GM19023 (cell line): ENCODE measurements around the gene TEX29.

Source experiments
- ATAC-seq: cut with Tn5 transposase; IDR thresholded peaks from one replicate; pipeline ENCODE4 v1.9.1; 2021; ENCODE audit warnings: mild to moderate bottlenecking, moderate library complexity; ENCODE audit not compliant: unreplicated experiment

TEX29 gene

DNA sequence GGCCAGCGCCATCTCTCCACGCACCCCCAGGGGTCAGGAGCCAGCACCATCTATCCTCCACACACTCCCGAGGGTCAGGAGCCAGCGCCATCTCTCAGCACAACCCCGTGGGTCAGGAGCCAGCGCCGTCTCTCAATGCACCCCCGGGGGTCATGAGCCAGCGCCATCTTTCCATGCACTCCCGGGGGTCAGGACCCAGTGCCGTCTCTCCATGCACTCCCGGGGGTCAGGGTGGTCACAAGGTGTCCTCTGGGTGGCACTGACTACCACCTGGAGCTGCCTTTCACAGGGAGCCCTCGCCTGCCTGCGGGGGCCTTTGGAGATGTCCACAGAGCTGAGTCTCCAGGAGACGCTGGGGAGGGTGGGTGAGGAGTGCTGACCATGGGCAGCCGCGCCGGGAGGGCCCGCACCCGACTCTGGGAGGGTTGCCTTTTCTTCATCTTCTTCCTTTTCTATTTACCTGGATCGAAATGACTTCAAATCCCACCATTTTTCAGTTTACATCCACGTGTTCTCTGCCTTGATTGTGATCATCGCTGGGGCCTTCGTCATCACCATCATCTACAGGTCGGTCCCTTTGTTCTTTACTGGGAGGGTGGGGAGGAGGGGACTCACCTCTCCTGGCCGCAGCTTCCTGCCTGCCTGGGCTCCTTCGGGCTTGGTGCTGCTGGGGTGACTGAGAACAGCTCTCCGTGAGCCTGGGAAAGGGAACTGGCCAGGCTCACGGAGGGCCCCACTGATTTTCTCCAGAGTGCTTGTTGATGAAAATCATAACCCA lies 19.1 kb downstream of the TEX29 start:
- ATAC-seq = no peak

DNA sequence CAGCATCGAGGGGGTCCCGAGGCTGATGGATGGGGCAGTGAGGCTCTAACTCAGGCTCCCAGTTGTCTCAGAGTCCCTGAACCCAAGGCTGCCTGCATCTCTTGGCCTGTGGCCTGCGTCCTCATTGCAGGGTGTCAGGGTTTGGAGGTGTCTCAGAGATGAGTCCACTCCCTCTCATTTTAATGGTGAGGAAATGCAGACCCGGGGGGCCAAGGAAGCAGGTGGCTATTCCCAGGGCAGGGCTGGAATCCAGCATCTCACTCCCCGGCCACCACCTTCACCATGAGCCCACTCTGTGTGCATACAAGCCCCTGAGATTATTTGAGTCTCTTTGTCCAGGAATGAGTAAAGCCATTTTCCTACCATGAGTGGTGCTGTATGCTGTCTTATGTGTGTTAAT lies 21.4 kb downstream of the TEX29 start:
- no peak for ATAC-seq

DNA sequence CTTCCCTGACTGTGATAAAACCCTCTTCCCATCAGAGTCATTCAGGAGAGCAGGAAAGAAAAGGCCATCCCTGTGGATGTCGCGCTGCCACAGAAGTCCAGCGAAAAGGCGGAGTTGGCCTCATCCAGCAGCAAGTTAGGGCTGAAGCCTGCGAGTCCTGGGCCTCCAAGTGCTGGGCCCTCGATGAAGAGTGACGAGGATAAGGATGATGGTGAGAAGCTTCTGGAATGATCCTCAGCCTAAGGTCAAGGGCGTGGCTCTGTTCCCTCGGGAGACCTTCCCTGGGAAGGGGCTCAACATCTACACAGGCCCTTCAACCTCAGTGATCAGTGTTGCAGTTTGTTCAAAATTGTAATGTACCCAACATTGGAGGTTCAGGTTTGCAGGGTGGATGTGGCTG lies 22.3 kb downstream of the TEX29 start:
- no peak for ATAC-seq

- ATAC-seq = no peak
These were observed 22.9 kb downstream of the TEX29 start for GRCh38 chr13:111343186-111343805.

- ATAC-seq = no peak
These were observed 24.2 kb downstream of the TEX29 start for GRCh38 chr13:111344471-111345191.

DNA sequence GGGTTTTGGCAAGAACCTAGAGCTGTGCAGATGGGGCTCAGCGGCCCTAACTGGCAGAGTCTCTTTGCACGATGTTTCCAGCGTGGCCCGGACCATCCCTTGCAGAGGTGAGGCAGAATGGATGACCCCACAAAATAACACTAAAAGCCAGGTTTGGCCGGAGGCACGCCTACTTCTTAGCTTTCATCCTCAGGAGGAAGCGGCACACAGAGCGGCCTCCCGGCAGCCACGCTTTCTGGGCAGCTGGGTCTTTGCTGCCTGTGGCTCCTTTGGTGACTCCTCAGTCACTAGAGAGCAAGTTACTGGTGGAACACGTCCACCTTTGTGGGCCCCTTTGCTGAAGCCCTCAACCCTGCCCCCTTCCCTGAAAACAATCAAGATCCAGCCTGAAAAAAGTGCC lies 25.2 kb downstream of the TEX29 start:
- ATAC-seq = no peak

- no peak for ATAC-seq
These were observed 25.7 kb downstream of the TEX29 start for GRCh38 chr13:111346101-111346680.

DNA sequence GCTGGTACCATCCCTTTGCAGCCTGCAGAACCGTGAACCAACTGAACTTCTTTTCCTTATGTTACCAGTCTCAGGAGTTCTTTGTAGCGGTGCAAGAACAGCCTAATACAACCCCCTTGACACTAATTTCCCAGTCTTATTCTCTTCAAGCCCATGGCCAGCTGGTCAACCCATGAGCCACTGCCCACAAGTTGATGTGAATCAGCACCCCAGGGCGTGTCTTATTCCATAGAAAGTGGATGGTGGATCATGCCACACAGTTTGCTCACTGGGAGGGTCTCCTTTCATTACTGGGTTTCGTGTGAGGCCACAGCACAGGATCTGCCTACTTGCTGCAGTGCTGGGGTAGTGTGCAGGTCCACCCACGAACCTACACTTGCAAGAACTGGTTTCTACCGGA lies 27.0 kb downstream of the TEX29 start:
- no peak for ATAC-seq

DNA sequence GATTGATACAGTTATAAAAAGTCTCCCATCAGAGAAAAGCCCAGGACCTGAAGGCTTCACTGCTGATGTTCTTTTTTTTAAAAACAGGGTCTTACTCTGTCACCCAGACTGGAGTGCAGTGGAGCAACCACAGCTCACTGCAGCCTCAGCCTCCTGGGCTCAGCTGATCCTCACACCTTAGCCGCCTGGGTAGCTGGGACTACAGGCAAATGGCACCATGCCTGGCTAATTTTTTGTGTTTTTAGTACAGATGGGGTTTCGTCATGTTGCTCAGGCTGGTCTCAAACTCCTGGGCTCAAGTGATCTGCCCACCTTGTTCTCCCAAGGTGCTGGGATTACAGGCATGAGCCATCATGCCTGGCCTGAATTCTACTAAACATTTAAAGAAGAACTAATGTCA lies 33.1 kb downstream of the TEX29 start:
- no peak for ATAC-seq

GRCh38 chr13:111354789-111355188 lies 34.3 kb downstream of the TEX29 start:
- no peak for ATAC-seq

- no peak for ATAC-seq
These were observed 36.4 kb downstream of the TEX29 start for GRCh38 chr13:111356795-111357194.

DNA sequence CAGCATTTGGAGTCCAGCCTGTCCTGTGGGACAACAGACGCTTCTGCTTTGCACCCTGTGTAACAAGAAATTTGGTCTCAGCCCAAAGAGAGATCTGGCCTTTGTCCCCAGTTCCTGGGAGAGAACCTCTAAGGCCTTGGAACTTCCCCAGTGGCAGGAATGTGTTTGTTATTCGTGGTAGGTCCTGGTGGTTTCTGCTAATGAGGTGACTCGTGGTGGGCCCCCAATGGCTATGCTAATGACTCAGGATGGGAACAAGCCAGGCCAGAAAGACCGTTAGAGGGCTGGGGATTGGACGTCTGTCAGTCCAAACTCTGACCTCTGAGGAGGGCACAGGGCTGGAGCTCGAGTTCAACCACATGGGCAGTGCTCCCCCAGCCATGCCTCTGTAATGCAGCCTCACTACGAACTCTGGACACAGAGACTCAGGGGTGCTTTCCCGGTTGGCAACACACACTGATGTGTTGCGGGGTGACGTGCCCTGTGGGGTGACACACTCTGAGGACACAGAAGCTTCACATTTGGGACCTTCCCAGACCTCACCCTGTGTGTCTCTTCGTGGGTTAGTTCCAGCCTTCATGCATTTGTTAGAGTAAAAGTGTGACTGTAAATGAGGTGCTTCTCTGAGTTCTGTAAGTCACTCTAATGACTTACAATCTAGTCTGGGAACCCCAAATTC lies 38.9 kb downstream of the TEX29 start:
- ATAC-seq = no peak

- ATAC-seq = no peak
These were observed 39.5 kb downstream of the TEX29 start for GRCh38 chr13:111359930-111360329.

DNA sequence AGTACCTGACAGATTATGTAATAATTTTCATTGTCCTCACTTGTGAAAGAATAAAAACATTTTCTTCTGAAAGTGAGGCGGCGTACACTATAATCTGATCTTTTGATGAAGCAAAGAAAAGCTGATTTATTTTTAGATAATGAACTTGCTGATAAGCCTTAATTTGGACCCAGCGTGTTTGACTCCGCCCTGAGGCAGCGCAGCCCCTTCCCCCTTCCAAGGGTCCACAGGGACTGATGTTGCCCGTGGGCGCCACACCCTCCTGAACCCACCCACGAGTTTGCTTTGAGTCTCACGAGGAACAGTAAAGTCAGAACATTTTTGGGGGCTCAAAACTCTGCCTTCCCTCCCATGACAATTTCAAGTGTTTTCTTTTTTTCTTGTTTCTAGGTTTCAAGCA lies 40.0 kb downstream of the TEX29 start:
- ATAC-seq = no peak

- no peak for ATAC-seq
These were observed 40.8 kb downstream of the TEX29 start for GRCh38 chr13:111361046-111361872.

- ATAC-seq = no peak
These were observed 41.6 kb downstream of the TEX29 start for GRCh38 chr13:111361873-111362648.

DNA sequence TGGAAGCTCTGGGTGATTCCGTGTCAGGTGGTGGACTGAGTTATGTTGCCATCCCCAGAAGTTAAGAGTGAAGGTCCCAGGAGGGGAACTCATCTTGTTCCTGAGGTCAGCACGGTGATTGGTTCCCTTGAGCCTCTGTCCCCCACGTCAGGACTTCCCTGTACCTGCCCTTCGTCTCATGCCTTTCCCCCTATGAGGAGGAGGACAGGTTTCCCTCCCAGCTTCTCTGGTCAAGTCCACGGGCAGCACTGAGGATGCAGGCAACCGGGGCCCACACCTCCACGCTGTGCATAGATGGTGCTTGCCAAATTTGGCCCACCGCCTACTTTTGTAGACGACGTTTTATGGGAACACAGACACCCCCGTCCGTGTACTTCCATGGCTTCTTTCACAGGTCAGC lies 42.7 kb downstream of the TEX29 start:
- ATAC-seq = no peak

DNA sequence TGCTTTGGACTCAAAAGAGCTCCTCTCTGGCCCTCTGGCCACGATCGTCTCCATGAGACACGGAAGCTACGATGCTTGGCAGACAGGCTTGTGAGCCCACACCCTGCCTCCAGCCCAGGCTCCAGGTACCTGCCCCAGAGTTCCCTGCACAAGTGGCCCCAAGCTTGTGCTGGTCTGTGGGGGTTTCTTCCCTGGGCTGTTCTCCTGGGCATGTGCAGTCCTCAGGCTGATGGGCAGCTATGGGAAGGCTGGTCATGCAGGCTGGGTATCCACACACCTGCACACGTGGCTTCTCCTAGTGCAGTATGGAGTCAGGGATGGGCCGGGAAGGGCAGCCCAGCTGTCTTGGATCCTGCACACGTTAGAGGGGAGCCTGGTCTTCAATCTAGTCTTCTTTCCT lies 43.1 kb downstream of the TEX29 start:
- ATAC-seq = no peak

DNA sequence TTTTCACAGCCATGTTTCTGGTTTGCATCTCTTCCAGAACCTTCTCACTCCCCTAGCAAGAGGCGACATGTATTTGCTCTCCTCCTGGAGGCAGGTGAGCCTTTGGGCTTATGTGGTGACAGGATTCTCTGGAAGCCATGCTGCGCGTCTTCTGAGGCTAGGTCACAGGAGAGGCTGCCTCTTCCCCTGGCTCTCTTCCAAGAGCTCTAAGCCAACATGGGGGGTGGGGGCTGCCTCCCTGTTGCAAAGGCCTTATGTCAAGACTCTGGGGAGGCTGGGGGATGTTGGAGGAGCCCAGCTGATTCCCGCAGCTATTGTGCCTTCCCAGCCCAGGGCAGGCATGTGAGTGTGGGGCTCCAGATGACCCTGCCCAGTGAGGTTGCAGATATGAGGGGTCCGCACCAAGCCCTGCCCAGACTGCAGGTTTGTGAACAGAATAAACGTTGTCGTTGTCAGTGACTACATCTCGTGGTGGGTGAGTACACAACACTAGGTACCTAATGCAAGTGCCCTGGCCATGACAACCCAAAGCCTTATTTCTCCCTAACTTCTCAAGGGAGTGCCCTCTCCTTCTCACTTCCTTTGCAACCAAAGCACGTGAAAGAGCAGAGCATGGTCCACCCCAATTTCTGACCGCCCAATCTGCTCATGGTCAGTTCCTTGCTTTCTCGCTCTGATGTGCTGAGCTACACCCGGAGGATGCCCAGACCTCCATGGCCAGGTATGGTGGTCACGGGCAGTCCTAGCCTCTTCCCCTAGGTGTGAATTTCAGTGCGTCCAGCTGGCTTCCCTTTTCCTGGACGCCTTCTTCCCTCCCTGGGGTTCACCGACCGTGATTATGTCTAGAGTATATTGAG lies 44.9 kb downstream of the TEX29 start:
- no peak for ATAC-seq
